ENCODE results near the gene ZFYVE1.

Gene ZFYVE1

GRCh38 chr14:72941286-72941985, 85.5 kb downstream of the ZFYVE1 start:
- no peak for DNase-seq (ENCODE audit: extremely low read depth, low read depth)
- TF ChIP-seq CTCF (IDR thresholded peaks at IDR 0.05; ENCODE audit: low read depth, low read length) = no peak

GRCh38 chr14:72939630-72940029, 87.3 kb downstream of the ZFYVE1 start:
- DNase-seq (ENCODE audit: extremely low read depth, low read depth) = no peak
- TF ChIP-seq CTCF (IDR thresholded peaks at IDR 0.05; ENCODE audit: low read depth, low read length) = no peak

GRCh38 chr14:72932893-72933292, 94.0 kb downstream of the ZFYVE1 start:
- no peak for TF ChIP-seq CTCF (IDR thresholded peaks at IDR 0.05; ENCODE audit: low read depth, low read length)
- no peak for DNase-seq (ENCODE audit: extremely low read depth, low read depth)

GRCh38 chr14:72929316-72930080, 97.4 kb downstream of the ZFYVE1 start:
- TF ChIP-seq CTCF (IDR thresholded peaks at IDR 0.05; ENCODE audit: low read depth, low read length) = no peak
- no peak for DNase-seq (ENCODE audit: extremely low read depth, low read depth)

GRCh38 chr14:72928872-72929271, 98.0 kb downstream of the ZFYVE1 start:
- DNase-seq (ENCODE audit: extremely low read depth, low read depth) = no peak
- TF ChIP-seq CTCF (IDR thresholded peaks at IDR 0.05; ENCODE audit: low read depth, low read length) = no peak

- peak; percentile 92 for DNase-seq (ENCODE audit: extremely low read depth, low read depth)
- TF ChIP-seq CTCF (IDR thresholded peaks at IDR 0.05; ENCODE audit: low read depth, low read length) = no peak
Measured at GRCh38 chr14:72926292-72927028, 100.4 kb downstream of the ZFYVE1 start, which contains the start of gene DCAF4. Gene DCAF4 (plus strand): TSS chr14:72926464. CDS start chr14:72937979, 11,515 bp downstream.
